H1 (cell line): Measurements from ENCODE around the gene CASP3. TPM values are rescaled to one million over a fixed set of nuclear protein-coding genes. Genes with fewer than 3 reads are reported as not detected.

Experiments used
- CTCF ChIA-PET: fragments of 300-600 bp; sonication (Branson Sonifier 250); formaldehyde crosslinking; loops from one replicate; lab custom pipeline; 2021; ENCODE audit not compliant: partially characterized antibody; lab: Charles Lee
- POLR2A ChIA-PET: fragments of 300-600 bp; sonication (Branson Sonifier 250); formaldehyde crosslinking; loops from one replicate; lab custom pipeline; 2021; ENCODE audit warnings: inconsistent platforms; ENCODE audit not compliant: partially characterized antibody; lab: Charles Lee
- DNase-seq, 2 experiments: peaks; one replicate each; pipeline versions ENCODE4 v3.0.0 to v3.0.0-alpha.2; 2010 to 2022; ENCODE audit warnings: low spot score in 2 of 2, low read depth in 1 of 2, mixed read lengths in 1 of 2
- FAIRE-seq: peaks from 2 replicates; lab custom pipeline; 2011; peaks lifted over from hg19 to GRCh38; lab: Jason Lieb, UNC
- H2AFZ ChIP-seq: 2 replicates; pipeline ENCODE4 v1.8.1; 2012; ENCODE audit warnings: low read length, inconsistent platforms
- H2AK5ac ChIP-seq: 2 replicates; pipeline ENCODE4 v1.6.1; 2013; ENCODE audit warnings: low read depth, low read length
- H2BK120ac ChIP-seq: replicated peaks from 2 replicates; pipeline ENCODE3; 2013; ENCODE audit warnings: low read depth, low read length, inconsistent platforms
- H2BK12ac ChIP-seq: 2 replicates; pipeline ENCODE4 v1.6.1; 2013; ENCODE audit warnings: low read depth, low read length
- H2BK15ac ChIP-seq: 2 replicates; pipeline ENCODE4 v1.6.1; 2013; ENCODE audit warnings: low read length
- H2BK20ac ChIP-seq: 2 replicates; pipeline ENCODE4 v1.6.1; 2013; ENCODE audit warnings: low read length
- H2BK5ac ChIP-seq: 2 replicates; pipeline ENCODE4 v1.6.1; 2013; ENCODE audit warnings: low read depth, low read length
- H3K14ac ChIP-seq: 2 replicates; pipeline ENCODE4 v1.6.1; 2013; ENCODE audit warnings: inconsistent platforms; ENCODE audit not compliant: insufficient read length
- H3K18ac ChIP-seq: 2 replicates; pipeline ENCODE4 v1.6.1; 2013; ENCODE audit warnings: low read length; ENCODE audit errors: extremely low read depth
- H3K23ac ChIP-seq: 2 replicates; pipeline ENCODE4 v1.6.1; 2013; ENCODE audit warnings: inconsistent platforms; ENCODE audit not compliant: insufficient read length
- H3K23me2 ChIP-seq: 2 replicates; pipeline ENCODE4 v1.6.1; 2013; ENCODE audit warnings: low read depth, low read length
- H3K27ac ChIP-seq: 2 replicates; pipeline ENCODE4 v1.6.1; 2011; ENCODE audit warnings: low read depth, low read length, inconsistent platforms
- H3K27me3 ChIP-seq, 4 experiments: replicated peaks in 1 of 4; 1 replicate in 1 of 4; 2 replicates in 3 of 4; pipeline versions ENCODE4 v1.6.1 to v1.8.1; 2011 to 2013; ENCODE audit warnings: low read length in 3 of 4, mild to moderate bottlenecking in 3 of 4, inconsistent platforms in 2 of 4, mixed read lengths in 2 of 4, moderate library complexity in 1 of 4; ENCODE audit not compliant: control insufficient read depth in 3 of 4, insufficient read depth in 3 of 4; ENCODE audit errors: extremely low read depth in 1 of 4
- H3K36me3 ChIP-seq, 4 experiments: 2 replicates each; pipeline versions ENCODE4 v1.6.1 to v1.8.1; 2011 to 2013; ENCODE audit warnings: mild to moderate bottlenecking in 4 of 4, low read length in 3 of 4, moderate library complexity in 2 of 4, control low read depth in 1 of 4, inconsistent platforms in 1 of 4; ENCODE audit not compliant: insufficient read depth in 4 of 4, control insufficient read depth in 2 of 4
- H3K4ac ChIP-seq: replicated peaks from 2 replicates; pipeline ENCODE3; 2013; ENCODE audit warnings: low read length, low read depth, mixed read lengths, inconsistent platforms; ENCODE audit not compliant: insufficient read length
- H3K4me1 ChIP-seq, 4 experiments: replicated peaks in 1 of 4; 1 replicate in 1 of 4; 2 replicates in 3 of 4; pipeline versions ENCODE4 v1.6.1 to v1.8.1; 2011 to 2013; ENCODE audit warnings: low read length in 3 of 4, inconsistent platforms in 2 of 4, mixed read lengths in 1 of 4; ENCODE audit not compliant: insufficient read depth in 4 of 4, control insufficient read depth in 3 of 4
- H3K4me2 ChIP-seq, 2 experiments: 2 replicates each; pipeline versions ENCODE4 v1.6.1 to v1.8.1; 2011 to 2013; ENCODE audit warnings: low read depth in 2 of 2, low read length in 2 of 2, control low read depth in 1 of 2, inconsistent platforms in 1 of 2, mild to moderate bottlenecking in 1 of 2; ENCODE audit not compliant: insufficient read depth in 1 of 2
- H3K4me3 ChIP-seq, 4 experiments: fragments of 200-600, 300-600 bp in 1 of 4; sonication (generic), shearing (Covaris generic), sonication (Bioruptor Twin) in 1 of 4; 2 replicates each; pipeline versions ENCODE4 v1.5.1 to v1.8.1; 2011 to 2016; ENCODE audit warnings: low read length in 4 of 4, low read depth in 3 of 4, control low read depth in 2 of 4, inconsistent platforms in 2 of 4, mild to moderate bottlenecking in 2 of 4, mixed read lengths in 1 of 4, moderate library complexity in 1 of 4; ENCODE audit not compliant: insufficient read depth in 2 of 4; ENCODE audit errors: extremely low read depth in 1 of 4
- H3K56ac ChIP-seq: replicated peaks from 2 replicates; pipeline ENCODE3; 2013; ENCODE audit warnings: low read depth, mild to moderate bottlenecking, mixed read lengths, low read length, inconsistent platforms; ENCODE audit not compliant: insufficient read length
- H3K79me1 ChIP-seq: 2 replicates; pipeline ENCODE4 v1.6.1; 2013; ENCODE audit warnings: low read depth, low read length, control low read depth
- H3K79me2 ChIP-seq, 2 experiments: 2 replicates each; pipeline versions ENCODE4 v1.6.1 to v1.8.1; 2012 to 2013; ENCODE audit warnings: low read length in 2 of 2, mild to moderate bottlenecking in 2 of 2, inconsistent platforms in 1 of 2; ENCODE audit not compliant: insufficient read depth in 2 of 2, control insufficient read depth in 1 of 2
- H3K9ac ChIP-seq, 4 experiments: replicated peaks in 1 of 4; 1 replicate in 1 of 4; 2 replicates in 3 of 4; pipeline versions ENCODE4 v1.6.1 to v1.8.1; 2011 to 2013; ENCODE audit warnings: low read depth in 3 of 4, low read length in 3 of 4, control low read depth in 2 of 4, mild to moderate bottlenecking in 2 of 4, moderate library complexity in 2 of 4, inconsistent platforms in 1 of 4; ENCODE audit errors: extremely low read depth in 1 of 4
- H3K9me3 ChIP-seq, 2 experiments: 2 replicates each; pipeline versions ENCODE4 v1.6.1 to v1.8.1; 2012 to 2013; ENCODE audit warnings: mild to moderate bottlenecking in 2 of 2, moderate library complexity in 2 of 2, control low read depth in 1 of 2, inconsistent platforms in 1 of 2, low read depth in 1 of 2, low read length in 1 of 2, mixed read lengths in 1 of 2; ENCODE audit not compliant: insufficient read depth in 2 of 2
- H4K20me1 ChIP-seq, 2 experiments: replicated peaks in 1 of 2; 2 replicates each; pipeline versions ENCODE3 to v1.8.1; 2011 to 2013; ENCODE audit warnings: inconsistent platforms in 2 of 2, low read length in 2 of 2, mild to moderate bottlenecking in 1 of 2; ENCODE audit not compliant: insufficient read depth in 2 of 2, control insufficient read depth in 1 of 2
- H4K5ac ChIP-seq: 2 replicates; pipeline ENCODE4 v1.6.1; 2013; ENCODE audit warnings: low read length, low read depth, mixed read lengths, inconsistent platforms; ENCODE audit not compliant: insufficient read length
- H4K8ac ChIP-seq: 2 replicates; pipeline ENCODE4 v1.8.0; 2013; ENCODE audit warnings: mild to moderate bottlenecking, moderate library complexity, low read length, inconsistent platforms; ENCODE audit not compliant: insufficient read depth; ENCODE audit errors: extremely low read depth
- H4K91ac ChIP-seq: replicated peaks from 2 replicates; pipeline ENCODE3; 2013; ENCODE audit warnings: low read length, mixed read lengths, inconsistent platforms; ENCODE audit not compliant: insufficient read length
- BCL11A ChIP-seq, 2 experiments: IDR thresholded peaks; one replicate each; pipeline ENCODE4 v1.6.1; 2011; ENCODE audit warnings: low read depth in 2 of 2, low read length in 2 of 2, mild to moderate bottlenecking in 2 of 2
- BRCA1 ChIP-seq: IDR thresholded peaks from 2 replicates; pipeline ENCODE4 v1.6.1; 2012; ENCODE audit warnings: low read depth, low read length, improper control_type of control experiment
- E2F6 ChIP-seq: IDR thresholded peaks from 2 replicates; pipeline ENCODE4 v1.6.1; 2012; ENCODE audit warnings: inconsistent platforms
- EGR1 ChIP-seq: IDR thresholded peaks from 2 replicates; pipeline ENCODE4 v1.6.1; 2011; ENCODE audit warnings: low read depth, low read length, borderline replicate concordance
- EZH2 ChIP-seq: fragments of 200-600 bp; sonication (generic); IDR thresholded peaks from 2 replicates; pipeline ENCODE4 v1.7.1; 2012; ENCODE audit warnings: low read depth, mild to moderate bottlenecking, moderate library complexity, low read length, inconsistent platforms; ENCODE audit not compliant: severe bottlenecking
- JUN ChIP-seq: IDR thresholded peaks from 2 replicates; pipeline ENCODE4 v1.6.1; 2011; ENCODE audit warnings: low read depth, mild to moderate bottlenecking, improper control_type of control experiment, low read length
- JUND ChIP-seq: IDR thresholded peaks from 2 replicates; pipeline ENCODE4 v1.6.1; 2011; ENCODE audit warnings: mild to moderate bottlenecking, improper control_type of control experiment, low read length
- KDM4A ChIP-seq: IDR thresholded peaks from one replicate; pipeline ENCODE4 v1.7.1; 2012; ENCODE audit warnings: low read depth, mild to moderate bottlenecking, moderate library complexity, low read length, inconsistent platforms; ENCODE audit not compliant: severe bottlenecking
- MAFK ChIP-seq: IDR thresholded peaks from 2 replicates; pipeline ENCODE4 v1.6.1; 2012; ENCODE audit warnings: low read depth, mild to moderate bottlenecking, improper control_type of control experiment, low read length
- NANOG ChIP-seq: IDR thresholded peaks from 2 replicates; pipeline ENCODE4 v1.6.1; 2011; ENCODE audit warnings: low read length, low read depth, mild to moderate bottlenecking, inconsistent platforms; ENCODE audit not compliant: insufficient read depth, poor library complexity, severe bottlenecking
- POLR2A ChIP-seq, 2 experiments: IDR thresholded peaks; 1 replicate in 1 of 2; 2 replicates in 1 of 2; pipeline ENCODE4 v1.6.1; 2011; ENCODE audit warnings: low read depth in 2 of 2, low read length in 2 of 2, mild to moderate bottlenecking in 2 of 2; ENCODE audit errors: control extremely low read depth in 1 of 2
- RNF2 ChIP-seq: fragments of 200-900, 300-1000 bp; sonication (generic); IDR thresholded peaks from 2 replicates; pipeline ENCODE4 v1.7.1; 2016; ENCODE audit warnings: borderline replicate concordance, low read depth, mild to moderate bottlenecking, antibody characterized with exemption, low read length; ENCODE audit not compliant: poor library complexity, severe bottlenecking; ENCODE audit errors: missing control alignments
- SP1 ChIP-seq: IDR thresholded peaks from 2 replicates; pipeline ENCODE4 v1.6.1; 2011; ENCODE audit warnings: low read depth, low read length
- TAF1 ChIP-seq: IDR thresholded peaks from 2 replicates; pipeline ENCODE4 v1.6.1; 2011; ENCODE audit warnings: mild to moderate bottlenecking, low read depth, low read length
- WGBS, 2 experiments: shearing (Covaris generic) in 1 of 2; methylation state at CpG; one replicate each; pipeline versions ENCODE4 v1.1.6 to v1.1.7; 2013 to 2015; ENCODE audit warnings: low lambda C conversion rate in 2 of 2, mixed read lengths in 2 of 2, inconsistent platforms in 1 of 2, low coverage in 1 of 2, missing lambda C conversion rate in 1 of 2; ENCODE audit not compliant: insufficient replicate concordance in 2 of 2, insufficient coverage in 1 of 2, insufficient read length in 1 of 2; ENCODE audit errors: extremely low coverage in 1 of 2, missing lambda C conversion rate in 1 of 2; 5-methylcytosine and 5-hydroxymethylcytosine counted together
- polyA plus RNA-seq, 7 experiments: library from polyadenylated mRNA; depleted of rRNA in 3 of 7; stranded (reverse) in 5 of 7; unstranded in 2 of 7; fragments of >200 nt in 5 of 7; fragments of 200-250 nt in 2 of 7; gene quantifications; 1 replicate in 5 of 7; 2 replicates in 1 of 7; 4 replicates in 1 of 7; pipeline versions ENCODE4 v1.2.1 to v1.2.3, GENCODE V29; 2011 to 2013; ENCODE audit warnings: missing spikeins in 2 of 7, mixed read lengths in 2 of 7
- total RNA-seq: library from RNA; stranded (reverse); fragmentation: NEBNext Ultra II Directional; extraction: Animal tissue kit (Norgen Biotek cat#: 25700); gene quantifications from 2 replicates; pipeline ENCODE4 v1.2.1, GENCODE V29; 2021

CASP3 gene
- total and polyA plus RNA-seq, 2 of the 8 experiments (the other 6 are each of a cell fraction or from before 2014, with no cell fraction given) = 27.8 to 82.5 TPM

- Histone ChIP-seq H3K36me3 (no peaks in the 10 kb centered on the region), H3K23ac (no peak overlapping the region), H2BK120ac (no peak overlapping the region), H3K79me1 (no peaks in the 10 kb centered on the region), H2BK12ac (no peak overlapping the region), H3K4me1 (no peaks in the 10 kb centered on the region), H3K9ac (no peak overlapping the region), H3K23me2 (no peaks in the 10 kb centered on the region), H3K27ac (no peak overlapping the region), H3K4me3 (no peak overlapping the region), H2AK5ac (no peak overlapping the region), H2BK5ac (no peak overlapping the region), H2AFZ (no peak overlapping the region), H4K20me1 (no peaks in the 10 kb centered on the region), H3K4me2 (no peak overlapping the region), H2BK15ac (no peak overlapping the region), H2BK20ac (no peak overlapping the region), H3K27me3 (no peaks in the 10 kb centered on the region), H3K79me2 (no peaks in the 10 kb centered on the region), H3K4ac (no peak overlapping the region), H3K18ac (no peak overlapping the region), H4K8ac (no peak overlapping the region), H3K9me3 (no peaks in the 10 kb centered on the region), H3K56ac (no peak overlapping the region), H4K91ac (no peak overlapping the region), H4K5ac (no peak overlapping the region), H3K14ac (no peak overlapping the region)
- 84% methylated on average over 8 of the region's 8 CpGs; no CpG with 5 or more reads in 1 of the 2 experiments for WGBS, 2 experiments
- DNase-seq = no peak
- ChIA-PET POLR2A (no interaction called here), CTCF (interaction anchor here (0.7 kb wide), 1 partner anchor 1311 kb away, joined by 3 read pairs; no protein-coding TSS in a partner anchor)
- no peak for FAIRE-seq
- TF ChIP-seq NANOG (no peak), JUND (no peak), KDM4A (no peak), BRCA1 (no peak), RNF2 (no peak), MAFK (no peak), EGR1 (no peak), JUN (no peak), SP1 (no peak), TAF1 (no peak), E2F6 (no peak), POLR2A (IDR thresholded peaks at IDR 0.05; ENCODE audit: control extremely low read depth in 1 of 2, low read depth in 2 of 2, low read length in 2 of 2) (no peak), EZH2 (no peak), BCL11A (IDR thresholded peaks at IDR 0.05; ENCODE audit: low read depth in 2 of 2, low read length in 2 of 2) (no peak)
These were observed 53.1 kb downstream of the CASP3 start for GRCh38 chr4:184596044-184596616.
